Right forelimb (tissue), 1 donor: Measurements from ENCODE around the gene HSF4.

ENCODE experiments used
- DNase-seq: peaks from one replicate; pipeline ENCODE4 v3.0.0-alpha.2; 2018

The HSF4 gene

DNA sequence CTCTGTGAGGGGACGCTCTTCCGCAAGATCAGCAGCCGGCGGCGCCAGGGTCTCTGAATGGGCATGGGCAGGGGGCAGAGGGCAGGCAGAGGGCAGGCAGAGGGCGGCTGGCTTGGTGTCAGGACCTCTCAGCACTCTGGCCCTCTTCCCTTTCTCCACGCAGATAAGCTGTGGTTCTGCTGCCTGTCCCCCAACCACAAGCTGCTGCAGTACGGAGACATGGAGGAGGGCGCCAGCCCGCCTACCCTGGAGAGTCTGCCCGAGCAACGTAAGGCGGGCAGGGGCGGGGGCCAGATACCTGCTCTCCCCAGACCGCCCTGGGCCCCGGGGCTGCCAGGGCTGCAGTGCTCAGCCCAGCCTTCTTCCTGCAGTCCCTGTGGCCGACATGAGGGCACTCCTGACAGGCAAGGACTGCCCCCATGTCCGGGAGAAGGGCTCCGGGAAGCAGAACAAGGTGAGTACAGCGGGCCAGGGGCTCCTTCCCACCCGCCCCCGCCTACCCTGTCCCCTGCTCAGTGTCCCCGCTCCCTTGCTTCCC, 38.5 kb downstream of the HSF4 start:
- no peak for DNase-seq

DNA sequence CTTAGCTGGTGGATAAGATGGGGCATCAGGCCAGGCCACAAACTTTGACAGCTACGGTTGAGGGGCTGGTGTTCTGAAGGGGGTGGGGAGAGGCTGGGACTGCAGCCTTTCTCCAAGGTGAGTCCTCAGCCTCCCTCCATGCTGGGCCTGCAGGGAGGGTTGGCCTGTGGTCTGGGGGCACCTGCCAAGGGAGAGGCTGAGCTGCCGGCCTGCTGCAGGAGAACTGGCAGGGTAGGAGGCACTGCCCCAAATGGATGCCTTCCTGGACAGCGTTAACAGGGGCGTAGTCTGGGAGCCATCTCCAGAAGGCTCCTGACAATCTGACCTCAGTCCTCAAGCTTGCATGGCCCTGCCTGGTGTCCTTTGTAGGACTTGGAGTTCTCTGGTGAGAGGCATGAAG, 39.5 kb downstream of the HSF4 start:
- no peak for DNase-seq

DNA sequence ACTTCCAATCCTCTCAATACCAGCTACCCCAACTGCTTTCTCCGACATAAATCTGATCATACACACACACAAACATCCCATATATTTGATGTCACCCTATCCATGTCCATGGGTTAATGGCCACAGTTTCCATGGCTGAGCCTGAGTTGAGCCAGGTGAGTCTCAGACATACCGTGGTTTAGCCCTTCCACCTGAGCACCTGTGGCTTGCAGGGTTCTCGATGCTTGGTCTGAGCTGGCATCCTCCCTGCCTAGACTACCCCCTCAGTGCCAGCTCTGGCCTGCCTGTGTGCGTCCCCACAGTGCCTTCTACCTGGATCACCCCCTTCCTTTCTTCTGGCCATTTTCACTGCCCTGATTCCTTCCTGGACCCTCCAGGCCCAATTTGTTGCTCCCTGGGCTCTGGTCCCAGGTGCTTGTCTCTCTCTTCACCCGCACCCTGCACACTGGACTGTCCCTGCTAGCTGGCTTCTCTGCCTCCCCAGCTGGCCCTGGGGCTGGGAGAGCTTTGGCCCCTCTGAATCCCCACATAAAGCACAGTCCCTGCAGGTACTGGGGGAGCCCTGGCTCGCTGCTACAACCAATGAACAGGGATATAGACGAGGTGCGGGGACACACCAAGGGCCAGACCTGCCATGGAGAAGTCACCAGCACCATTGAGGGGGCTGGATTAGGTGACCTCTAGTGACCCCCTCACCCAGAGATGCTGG, 41.7 kb downstream of the HSF4 start:
- DNase-seq: no peak

DNA sequence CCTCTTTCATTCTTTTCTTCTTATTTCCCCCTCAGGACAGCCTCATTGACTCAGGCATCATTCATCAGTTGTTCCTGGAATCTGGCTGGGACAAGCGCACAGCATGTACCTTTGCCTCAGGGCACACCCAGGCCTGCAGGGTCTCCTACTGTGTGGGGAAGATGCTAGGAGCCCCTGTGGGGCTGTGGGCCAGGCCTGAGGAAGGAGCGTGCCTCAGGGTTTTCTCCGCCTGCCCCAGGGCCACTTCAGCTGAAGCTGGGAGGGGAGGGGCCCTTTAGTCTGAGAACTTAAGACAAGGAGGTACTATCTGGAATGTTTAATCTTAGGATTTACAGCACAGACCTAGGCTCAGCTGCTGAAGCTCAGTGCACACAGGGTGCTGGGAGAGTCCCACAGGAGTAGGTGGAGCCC, 42.3 kb downstream of the HSF4 start:
- no peak for DNase-seq

DNA sequence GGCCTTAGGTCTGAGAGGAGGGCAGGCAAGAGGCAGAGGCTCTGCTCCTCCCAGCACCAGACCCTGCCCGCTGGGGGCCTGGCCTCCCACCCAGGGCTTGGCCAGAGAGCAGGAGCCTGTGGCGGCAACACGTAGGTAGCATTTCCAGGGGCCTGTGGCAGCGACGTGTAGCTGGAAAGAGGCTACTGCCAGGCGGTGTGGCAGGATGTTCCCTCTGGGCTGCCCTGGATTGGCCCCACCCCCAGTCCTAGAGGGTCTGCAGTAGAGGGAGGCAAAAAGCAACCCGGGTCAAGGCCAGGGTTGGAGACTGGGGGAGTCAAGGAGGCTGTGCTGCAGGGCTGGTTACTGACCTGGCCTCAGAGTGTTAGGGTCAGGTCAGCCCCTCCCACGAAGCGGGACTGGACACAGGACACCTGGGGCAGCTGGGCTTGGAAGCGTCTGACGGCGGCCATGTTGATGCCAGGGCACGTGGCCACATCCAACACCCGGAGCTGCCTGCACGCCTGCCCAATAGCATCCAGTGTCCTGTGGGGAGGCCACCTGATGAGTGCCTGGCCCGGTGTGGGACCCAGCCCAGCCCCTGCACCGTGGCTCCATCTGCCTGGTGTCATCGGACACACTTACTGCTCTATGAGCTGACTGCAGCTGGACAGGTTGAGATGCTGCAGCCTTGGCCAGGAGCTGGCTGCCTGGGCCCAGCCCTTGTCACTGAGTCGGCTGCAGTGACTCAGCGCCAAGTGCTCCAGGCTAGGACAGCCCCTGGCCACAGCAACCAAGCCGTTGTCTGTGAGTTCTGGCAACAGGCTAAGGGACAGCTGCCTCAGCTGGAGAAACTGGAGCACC, 42.9 kb downstream of the HSF4 start:
- no peak for DNase-seq

DNA sequence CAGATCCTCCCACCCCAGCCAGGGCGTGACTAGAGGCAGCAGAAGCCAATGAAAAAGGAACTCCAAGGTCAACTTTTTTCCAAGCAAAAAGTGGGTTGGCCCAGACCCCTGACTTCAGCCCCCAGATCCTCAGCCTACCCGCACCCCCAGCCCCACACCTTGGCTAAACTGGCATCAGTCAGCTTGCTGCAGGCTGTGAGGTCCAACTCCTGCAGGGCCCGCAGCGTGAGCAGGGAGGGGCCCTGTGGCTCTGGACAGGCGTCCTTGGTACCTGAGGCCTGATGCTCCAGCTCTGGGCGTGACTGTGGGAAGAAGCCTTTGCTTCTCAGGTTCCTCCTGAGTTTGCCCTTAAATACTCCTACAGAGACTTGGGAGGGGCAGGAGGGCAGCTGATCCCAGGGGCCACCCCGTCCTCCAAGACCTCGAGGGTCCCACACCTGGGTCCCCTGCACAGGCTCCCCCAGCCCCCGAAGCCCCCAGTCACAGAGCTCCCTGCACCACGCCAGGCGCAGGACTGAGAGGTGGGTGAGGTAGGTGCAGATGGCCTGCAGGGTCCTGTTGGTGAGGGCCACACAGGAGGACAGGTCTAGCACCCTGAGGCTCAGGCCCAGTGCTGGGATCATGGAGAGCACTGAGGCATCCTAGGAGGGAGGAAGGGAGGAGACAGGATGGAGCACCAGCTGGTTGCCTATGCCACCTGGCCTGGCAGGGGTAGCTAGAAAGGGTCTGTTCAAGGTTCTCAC, 43.8 kb downstream of the HSF4 start:
- no peak for DNase-seq

DNA sequence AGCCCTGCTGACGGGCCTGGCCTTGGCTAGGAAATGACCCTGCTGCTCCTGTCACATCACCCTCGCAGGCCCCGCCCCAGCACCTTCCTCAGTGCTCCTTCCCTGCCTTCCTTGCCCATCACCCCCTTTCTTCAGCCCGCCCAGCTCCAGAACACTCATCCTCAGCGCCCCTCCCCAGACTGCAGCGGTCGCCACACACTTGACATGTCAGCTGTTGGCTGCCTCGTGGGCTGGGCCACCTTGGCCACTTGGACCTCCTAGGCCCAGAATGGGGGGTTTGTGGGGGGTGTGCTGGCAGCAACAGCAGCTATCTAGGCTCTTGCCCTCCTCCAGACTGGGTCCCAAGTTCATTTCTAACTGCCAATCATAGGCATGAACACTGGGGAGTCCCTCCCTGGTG, 45.0 kb downstream of the HSF4 start:
- DNase-seq: no peak

DNA sequence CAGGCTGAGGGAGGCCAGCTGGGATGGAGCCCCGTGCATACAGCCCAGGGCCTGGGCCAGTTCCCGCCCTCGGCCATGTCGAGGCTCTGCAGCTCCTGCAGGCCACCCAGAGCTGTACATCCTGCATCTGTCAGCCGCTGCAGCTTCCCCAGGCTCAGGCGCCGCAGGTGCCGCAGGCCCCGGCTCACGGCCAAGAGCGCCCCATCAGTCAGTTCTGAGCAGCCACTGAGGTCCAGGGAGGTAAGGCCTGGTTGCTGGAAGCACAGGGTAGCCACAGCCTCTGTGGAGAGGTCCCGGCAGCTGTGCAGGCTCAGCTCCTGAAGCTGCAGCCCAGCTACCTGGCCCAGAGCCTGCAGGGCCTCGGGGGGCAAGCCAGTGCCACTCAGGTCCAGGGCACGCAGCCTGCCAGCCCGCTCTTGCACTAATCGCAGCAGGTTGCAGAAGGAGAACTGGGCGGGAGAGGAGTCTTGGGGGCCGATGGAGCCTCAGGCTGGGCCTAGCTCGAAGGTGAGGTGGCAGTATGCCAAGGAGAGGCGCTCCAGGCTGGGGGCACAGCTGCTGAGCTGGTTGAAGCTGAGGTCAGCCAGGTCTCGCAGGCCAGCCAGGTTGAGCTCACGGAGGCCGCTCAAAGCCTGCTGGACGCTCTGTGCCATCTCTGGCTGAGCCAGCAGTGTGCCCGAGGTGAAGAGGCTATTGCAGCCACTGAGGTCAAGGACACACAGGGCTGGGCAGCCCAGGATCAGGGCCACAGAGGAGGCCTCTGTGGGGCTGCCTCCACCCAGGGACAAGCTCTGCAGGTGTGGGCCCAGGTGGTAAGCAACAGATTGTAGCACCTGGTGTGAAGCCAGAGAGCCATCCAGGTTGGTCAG, 45.8 kb downstream of the HSF4 start:
- no peak for DNase-seq

DNA sequence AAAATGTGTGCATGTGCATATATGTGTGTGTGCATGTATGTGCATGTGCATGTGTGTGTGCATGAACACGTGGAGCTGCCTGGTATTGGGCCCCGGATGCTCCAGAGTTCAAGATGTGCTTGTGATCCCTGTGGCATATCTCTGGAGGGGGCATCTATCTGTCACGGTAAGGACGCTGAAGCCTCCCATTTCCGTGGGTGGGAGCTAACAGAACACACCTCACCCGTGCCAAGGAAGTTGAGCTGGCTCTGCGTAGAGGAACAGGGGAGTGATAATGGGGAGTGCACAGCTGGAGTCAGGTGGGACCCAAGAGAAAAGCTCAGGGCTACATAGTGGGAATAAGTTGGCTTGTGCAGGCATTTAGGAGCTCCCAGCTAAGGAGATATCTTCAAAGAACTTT, 47.1 kb downstream of the HSF4 start:
- DNase-seq: no peak

DNA sequence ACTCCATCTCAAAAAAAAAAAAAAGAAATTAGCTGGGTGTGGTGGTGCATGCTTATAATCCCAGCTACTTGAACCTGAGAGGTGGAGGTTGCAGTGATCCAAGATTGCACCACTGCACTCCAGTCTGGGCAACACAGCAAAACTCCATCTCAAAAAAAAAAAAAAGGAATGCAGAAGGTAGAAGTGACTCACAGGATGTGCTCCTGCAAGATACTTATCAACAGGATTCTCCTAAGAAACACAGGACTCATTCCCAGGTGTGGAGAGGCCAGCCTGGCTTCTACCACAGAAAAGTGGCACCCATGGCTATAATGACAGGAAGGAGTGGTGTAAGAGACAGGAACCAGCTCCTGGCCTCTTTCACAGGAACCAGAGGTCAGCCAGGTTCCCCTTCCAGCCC, 48.2 kb downstream of the HSF4 start:
- no peak for DNase-seq

DNA sequence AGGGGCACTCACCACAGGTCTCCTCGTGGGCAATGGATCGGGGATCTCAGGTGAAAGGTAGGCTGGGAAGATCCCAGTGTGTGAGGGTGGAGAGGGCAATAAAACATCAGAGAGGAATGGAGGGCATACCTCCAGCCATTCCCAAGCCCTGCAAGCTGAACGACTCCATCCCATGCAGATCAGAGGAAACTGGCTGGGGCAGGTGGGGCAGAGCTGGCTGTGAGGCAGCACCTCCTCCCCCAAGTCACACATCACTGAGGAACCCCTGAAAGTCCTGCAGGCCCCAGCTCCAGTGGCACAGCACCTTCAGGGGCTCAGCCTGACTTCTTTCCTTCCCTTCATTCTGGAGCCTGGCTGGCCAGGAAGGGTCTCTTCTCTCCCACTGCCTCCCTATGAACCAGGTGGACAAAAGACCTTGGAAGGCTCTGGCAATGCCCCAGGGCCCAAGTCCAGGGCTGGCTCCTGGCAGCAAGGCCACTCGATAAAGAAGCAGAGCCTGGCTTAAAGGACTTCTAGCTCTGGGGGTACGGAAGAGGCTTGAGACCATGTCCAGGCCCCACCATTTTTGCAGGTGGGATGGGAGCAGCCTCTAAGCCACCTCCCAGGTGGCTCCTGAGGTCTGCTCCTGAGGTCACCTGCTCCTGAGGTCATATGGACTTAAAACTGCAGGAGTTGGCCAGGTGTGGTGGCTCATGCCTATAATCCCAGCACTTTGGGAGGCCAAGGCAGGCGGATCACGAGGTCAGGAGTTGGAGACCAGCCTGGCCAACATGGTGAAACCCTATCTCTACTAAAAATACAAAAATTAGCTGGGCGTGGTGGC, 48.9 kb downstream of the HSF4 start:
- no peak for DNase-seq

DNA sequence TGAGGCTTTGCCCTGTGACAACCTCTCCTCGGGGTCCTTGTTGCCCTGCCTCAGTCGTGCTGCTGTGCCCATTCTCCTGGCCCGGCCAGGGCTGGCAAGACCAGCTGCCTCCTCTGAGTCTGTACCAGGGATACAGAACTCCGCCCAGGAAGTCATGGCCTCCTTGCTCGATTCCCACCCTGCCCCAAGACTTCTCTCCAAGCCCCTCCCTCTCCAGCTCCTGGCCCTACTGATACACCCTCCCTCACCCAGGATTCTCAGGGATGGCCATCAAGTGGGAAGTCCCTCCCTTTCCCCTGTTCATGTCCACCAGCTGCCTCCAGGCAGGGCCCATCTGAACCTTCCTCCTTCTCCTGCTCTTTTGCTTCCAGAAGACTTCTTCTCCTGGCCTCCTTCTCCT, 51.2 kb downstream of the HSF4 start:
- no peak for DNase-seq

DNA sequence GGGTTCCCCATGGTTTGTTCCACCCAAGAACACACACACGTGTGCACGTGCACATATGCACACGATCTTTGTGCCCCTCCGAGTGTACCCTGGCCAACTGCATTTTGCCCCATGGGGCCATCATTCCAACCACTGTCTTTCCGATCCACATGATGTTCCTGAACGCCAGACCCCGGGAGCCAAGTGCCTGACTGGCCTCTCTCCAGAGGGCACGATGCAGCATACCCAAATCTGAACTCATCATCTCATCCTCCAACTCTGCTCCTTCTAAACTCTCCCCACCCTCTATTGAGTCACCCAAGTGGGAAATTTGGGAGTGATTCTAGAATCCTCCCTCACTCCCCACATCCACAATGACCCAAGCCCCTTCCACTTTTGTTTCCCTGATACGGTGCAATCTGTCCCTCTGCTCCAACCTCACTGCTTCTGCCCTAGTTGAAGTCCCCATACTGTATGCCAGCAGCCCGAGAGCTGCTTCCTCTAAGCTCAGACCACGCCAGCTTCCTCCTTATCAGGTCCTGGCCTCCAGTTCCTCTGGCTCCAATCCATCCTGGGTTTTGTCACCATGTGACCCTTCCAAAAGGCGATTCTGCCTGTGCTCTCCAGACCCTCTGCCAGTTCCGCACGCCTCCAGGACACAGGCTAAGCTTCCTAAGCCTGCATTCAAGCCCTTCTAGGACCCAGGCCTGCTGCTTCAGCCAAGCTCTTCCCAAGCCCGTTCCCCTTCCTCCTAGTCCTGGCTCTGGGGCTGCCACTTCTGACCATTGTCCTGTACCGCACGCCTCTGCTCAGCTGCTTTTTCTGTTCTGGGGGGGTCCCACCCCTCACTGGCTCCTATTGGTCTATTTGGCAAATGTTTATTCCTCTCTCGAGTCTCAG, 52.3 kb downstream of the HSF4 start:
- no peak for DNase-seq
